Caki2 (cell line): ENCODE measurements around the gene INSR. TPM values are rescaled to one million over a fixed set of nuclear protein-coding genes. Genes with fewer than 3 reads are reported as not detected.
"Not testable (repeated sequence)": the region's sequence is repeated elsewhere in the genome, so short reads cannot be mapped to it uniquely, and the experiment has no call there.

Experiments used
- DNase-seq: peaks from one replicate; pipeline ENCODE4 v3.0.0-alpha.2; 2015; ENCODE audit warnings: low read depth
- in situ Hi-C: cut with HindIII; loops from 2 replicates; pipeline ENCODE4 v1.10.0; 2016; ENCODE audit warnings: low sequenced_read_pairs, low pct_unique_long_range_greater_than_20kb, mixed read lengths
- total RNA-seq: library from RNA; depleted of rRNA; stranded (reverse); fragments of >200 nt; shearing (Covaris generic); gene quantifications from 2 replicates; pipeline ENCODE4 v1.2.3, GENCODE V29; 2014; ENCODE audit warnings: low replicate concordance

Gene INSR
- total RNA-seq, 1 experiment from 2014 or later: 7.0 TPM

DNA sequence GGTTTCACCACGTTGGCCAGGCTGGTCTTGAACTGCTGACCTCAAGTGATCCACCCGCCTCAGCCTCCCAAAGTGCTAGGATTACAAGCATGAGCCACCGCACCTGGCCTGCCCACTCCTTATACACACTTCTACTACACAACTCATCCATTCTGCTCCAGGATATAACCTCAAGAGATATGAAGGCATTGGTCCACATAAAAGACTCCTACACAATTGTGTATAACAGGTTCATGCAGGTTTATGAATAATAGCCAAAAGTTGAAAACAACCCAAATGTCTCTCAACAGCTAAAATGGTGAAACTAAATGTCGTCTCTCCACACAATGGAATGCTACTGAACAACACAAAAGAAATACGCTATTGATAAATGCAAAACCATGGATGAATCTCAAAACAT is 58.1 kb downstream of the INSR start:
- no peak for DNase-seq
- in situ Hi-C loops: no loop called here

- in situ Hi-C loops: no loop called here
- DNase-seq: no peak
These were observed 63.4 kb downstream of the INSR start for GRCh38 chr19:7230826-7231225.

- DNase-seq: no peak
- in situ Hi-C loops: no loop called here
These were observed 64.5 kb downstream of the INSR start for GRCh38 chr19:7229735-7230134.

DNA sequence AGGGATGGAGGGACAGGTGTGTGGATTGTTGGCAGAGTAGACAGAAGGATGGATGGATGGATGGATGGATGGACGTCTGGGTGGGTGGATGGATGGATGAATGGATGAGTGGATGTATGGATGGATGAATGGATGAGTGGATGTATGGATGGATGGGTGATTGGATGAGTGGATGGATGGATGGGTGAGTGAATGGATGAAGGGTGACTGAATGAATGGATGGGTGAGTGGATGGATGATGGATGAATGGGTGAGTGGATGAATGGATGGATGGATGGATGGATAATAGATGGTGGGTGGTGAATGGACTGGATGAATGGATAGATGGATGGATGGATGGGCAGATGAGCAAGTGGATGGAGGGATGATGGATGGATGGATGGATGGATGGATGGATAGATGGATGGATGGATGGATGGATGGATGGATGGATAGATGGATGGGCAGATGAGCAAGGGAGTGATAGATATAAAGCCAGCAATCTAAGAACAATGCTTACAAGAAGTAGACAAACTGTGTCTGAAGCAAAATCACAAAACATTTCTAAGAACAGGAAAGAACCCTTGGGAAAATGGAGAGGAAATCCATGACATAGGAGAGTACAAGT is 65.2 kb downstream of the INSR start:
- DNase-seq: no peak
- in situ Hi-C loops: no loop called here

- no peak for DNase-seq
- in situ Hi-C loops: no loop called here
These were observed 66.5 kb downstream of the INSR start for GRCh38 chr19:7227735-7228134.

DNA sequence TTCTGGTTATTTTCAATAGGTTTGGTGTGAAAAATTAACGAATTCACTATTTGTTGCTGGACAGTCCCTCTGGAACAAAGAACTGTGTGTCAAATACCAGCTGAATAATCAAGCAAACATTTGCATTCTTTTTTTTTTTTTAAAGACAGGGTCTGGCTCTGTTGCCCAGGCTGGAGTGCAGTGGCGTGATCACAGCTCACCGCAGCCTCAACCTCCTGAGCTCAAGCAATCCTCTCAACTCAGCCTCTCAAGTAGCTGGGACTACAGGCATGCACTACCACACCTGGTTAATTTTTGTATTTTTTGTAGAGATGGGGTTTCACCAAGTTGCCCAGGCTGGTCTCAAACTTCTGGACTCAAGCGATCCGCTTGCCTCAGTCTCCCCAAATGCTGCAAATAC is 67.1 kb downstream of the INSR start:
- DNase-seq, in situ Hi-C loops: not testable (repeated sequence)

- in situ Hi-C loops: no loop called here
These were observed 67.5 kb downstream of the INSR start for GRCh38 chr19:7226739-7227138.

GRCh38 chr19:7225741-7226140 is 68.5 kb downstream of the INSR start:
- in situ Hi-C loops: no loop called here
- DNase-seq: no peak

More at GRCh38 chr19:7226739-7227138, 67.5 kb downstream of the INSR start:
- DNase-seq: no peak

GRCh38 chr19:7224995-7225394 is 69.2 kb downstream of the INSR start:
- no peak for DNase-seq

GRCh38 chr19:7224209-7224686 is 70.0 kb downstream of the INSR start:
- in situ Hi-C loops: no loop called here
- no peak for DNase-seq

More at GRCh38 chr19:7224995-7225394, 69.2 kb downstream of the INSR start:
- in situ Hi-C loops: no loop called here

GRCh38 chr19:7223429-7223828 is 70.8 kb downstream of the INSR start:
- in situ Hi-C loops: no loop called here
- DNase-seq: no peak

DNA sequence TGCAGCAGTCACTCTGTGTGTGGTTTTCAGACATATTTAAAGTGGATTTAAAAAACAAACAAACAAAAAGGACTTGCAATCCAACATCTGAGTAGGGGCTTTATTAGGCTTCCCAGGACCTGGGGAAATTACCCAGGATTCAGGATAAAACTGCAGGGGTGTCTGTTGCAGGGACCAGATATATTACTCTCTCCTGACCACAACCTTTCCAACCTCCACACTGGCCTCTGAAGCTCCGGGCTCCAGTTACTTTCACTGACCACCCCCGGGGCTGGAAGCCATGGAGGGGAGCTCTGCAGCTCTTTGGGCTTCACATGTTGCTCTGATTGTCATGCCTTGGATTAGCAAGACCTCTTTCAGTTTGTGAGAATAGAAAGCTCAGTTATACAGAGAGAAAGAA is 75.2 kb downstream of the INSR start:
- no peak for DNase-seq
- in situ Hi-C loops: no loop called here

GRCh38 chr19:7217861-7218260 is 76.4 kb downstream of the INSR start:
- in situ Hi-C loops: no loop called here
- no peak for DNase-seq

GRCh38 chr19:7216373-7216902 is 77.8 kb downstream of the INSR start:
- in situ Hi-C loops: no loop called here
- no peak for DNase-seq

DNA sequence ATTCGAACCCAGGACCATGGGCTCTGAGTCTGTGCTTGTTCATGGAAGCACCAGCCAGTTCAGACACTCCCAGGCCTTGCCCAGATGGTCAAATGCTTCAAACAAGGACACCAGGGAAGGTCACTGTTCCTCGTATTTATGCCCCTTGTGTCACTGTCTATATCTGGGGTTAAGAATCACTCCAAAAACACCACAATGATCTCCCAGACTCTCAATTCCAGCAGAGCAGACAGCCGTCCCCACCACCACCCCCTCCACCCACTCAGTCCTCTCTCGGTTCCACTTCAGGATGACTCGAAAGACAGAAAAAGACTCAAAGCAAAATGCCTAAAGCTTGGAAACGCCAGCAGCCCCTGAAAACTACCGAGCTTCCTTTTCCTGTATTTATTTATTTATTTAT is 79.0 kb downstream of the INSR start:
- no peak for DNase-seq
- in situ Hi-C loops: no loop called here

DNA sequence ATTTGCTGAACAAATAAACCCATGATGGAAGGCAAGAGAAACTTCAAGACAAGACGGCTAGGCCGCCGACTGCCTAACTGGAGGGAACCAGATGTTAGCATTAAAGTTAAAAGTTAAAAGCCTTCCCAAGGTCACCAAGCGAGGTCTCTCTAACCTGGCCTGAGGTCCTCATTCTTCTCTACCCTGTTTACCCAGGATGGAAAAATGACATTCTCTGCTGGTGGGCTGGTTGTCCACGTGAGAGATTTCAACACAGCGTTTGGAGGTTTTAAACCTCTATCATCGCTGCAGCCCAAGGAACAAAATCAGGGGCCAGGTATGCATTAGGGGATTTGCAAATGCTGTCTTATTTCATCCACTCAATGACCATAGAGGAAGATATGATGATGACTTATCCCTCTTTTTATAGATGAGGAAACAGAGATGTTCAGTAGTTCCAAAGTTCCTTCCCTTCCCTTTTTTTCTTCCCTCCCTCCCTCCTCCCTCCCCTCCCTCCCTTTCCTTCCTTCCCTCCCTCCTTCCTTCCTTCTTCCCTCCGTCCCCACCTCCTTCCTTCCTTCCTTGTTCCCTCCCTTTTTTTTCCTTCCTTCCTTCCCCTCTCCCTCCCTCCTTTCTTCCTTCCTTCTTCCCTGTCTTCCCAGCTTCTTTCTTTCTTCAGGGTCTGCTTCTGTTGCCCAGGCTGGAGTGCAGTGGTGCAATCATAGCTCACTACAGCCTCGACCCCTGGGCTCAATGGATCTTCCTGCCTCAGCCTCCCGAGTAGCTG is 79.7 kb downstream of the INSR start:
- in situ Hi-C loops: no loop called here
- no peak for DNase-seq

DNA sequence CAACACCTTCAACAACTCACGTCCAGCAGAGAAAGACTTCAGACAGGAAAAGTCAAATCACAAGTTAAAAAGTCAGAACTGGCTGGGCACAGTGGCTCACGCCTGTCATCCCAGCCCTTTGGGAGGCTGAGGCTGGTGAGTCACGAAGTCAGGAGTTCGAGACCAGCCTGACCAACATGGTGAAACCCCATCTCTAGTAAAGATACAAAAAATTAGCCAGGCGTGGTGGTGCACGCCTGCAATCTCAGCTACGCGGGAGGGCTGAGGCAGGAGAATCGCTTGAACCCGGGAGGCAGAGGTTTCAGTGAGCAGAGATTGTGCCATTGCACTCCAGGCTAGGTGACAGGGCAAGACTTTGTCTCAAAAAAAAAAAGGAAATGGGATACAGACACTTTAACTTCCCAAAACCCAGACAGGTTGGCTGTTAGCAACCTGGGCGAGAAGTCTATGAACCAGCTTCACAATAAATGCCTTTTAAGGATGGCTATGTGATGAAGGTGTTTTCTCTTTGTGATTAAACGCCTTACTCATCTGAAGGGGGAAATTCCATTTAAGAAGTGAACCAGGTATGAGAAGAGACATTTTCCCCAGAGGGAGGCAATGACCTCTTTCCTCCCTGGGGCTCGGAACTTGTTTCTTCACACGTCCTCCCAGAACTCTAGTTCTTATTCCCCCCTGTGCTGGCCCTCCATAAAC is 80.4 kb downstream of the INSR start:
- no peak for DNase-seq
- in situ Hi-C loops: no loop called here

GRCh38 chr19:7211191-7211951 is 82.8 kb downstream of the INSR start:
- no peak for DNase-seq
- in situ Hi-C loops: no loop called here
